DMS153 treated with DMSO at 0.1 percent for 48 hours (cell line): ENCODE data around the gene MGME1.
"Not testable (repeated sequence)": the region's sequence is repeated elsewhere in the genome, so short reads cannot be mapped to it uniquely, and the experiment has no call there.

Source experiments
- DNase-seq: peaks from one replicate; lab custom pipeline; 2025; ENCODE audit not compliant: unreplicated experiment; lab: John Stamatoyannopoulos, UW

Gene MGME1

GRCh38 chr20:18018100-18018499, 49.3 kb downstream of the MGME1 start:
- no peak for DNase-seq

GRCh38 chr20:18019068-18019467, 50.2 kb downstream of the MGME1 start:
- DNase-seq: no peak

- DNase-seq: no peak
Measured at GRCh38 chr20:18020931-18021330, 52.1 kb downstream of the MGME1 start.

- no peak for DNase-seq
Measured at GRCh38 chr20:18024606-18025127, 55.8 kb downstream of the MGME1 start.

GRCh38 chr20:18027011-18027410, 58.2 kb downstream of the MGME1 start:
- DNase-seq: not testable (repeated sequence)

- DNase-seq: no peak
Measured at GRCh38 chr20:18030020-18030419, 61.2 kb downstream of the MGME1 start.

- no peak for DNase-seq
Measured at GRCh38 chr20:18031050-18031449, 62.2 kb downstream of the MGME1 start.

- DNase-seq: no peak
Measured at GRCh38 chr20:18031888-18032509, 63.2 kb downstream of the MGME1 start.

GRCh38 chr20:18032977-18033892, 64.4 kb downstream of the MGME1 start:
- DNase-seq: no peak

GRCh38 chr20:18034039-18034438, 65.2 kb downstream of the MGME1 start:
- DNase-seq: no peak

GRCh38 chr20:18039063-18039462, 70.2 kb downstream of the MGME1 start:
- DNase-seq: no peak
